Mesenchymal stem cell (in vitro differentiated cells and primary cell): ENCODE measurements around the gene ZNF513.
A peak's percentile ranks its signal among the peaks of the same experiment; 100 is the strongest.

Experiments
- DNase-seq: peaks from one replicate; pipeline ENCODE4 v3.0.0-alpha.2; 2013
- H2AFZ ChIP-seq: one replicate; pipeline ENCODE4 v1.6.1; 2013; ENCODE audit warnings: low read depth, mild to moderate bottlenecking, control low read depth, inconsistent platforms, low read length, moderate library complexity
- H2AK5ac ChIP-seq: 2 replicates; pipeline ENCODE4 v1.6.1; 2013; ENCODE audit warnings: low read length, moderate library complexity, mild to moderate bottlenecking, inconsistent platforms; ENCODE audit not compliant: severe bottlenecking
- H2BK120ac ChIP-seq: one replicate; pipeline ENCODE4 v1.6.1; 2013; ENCODE audit warnings: low read depth, mild to moderate bottlenecking, inconsistent platforms, low read length, moderate library complexity
- H2BK12ac ChIP-seq, 2 experiments: one replicate each; pipeline ENCODE4 v1.6.1; 2013; ENCODE audit warnings: inconsistent platforms in 2 of 2, low read length in 2 of 2, mild to moderate bottlenecking in 2 of 2, moderate library complexity in 2 of 2, control low read depth in 1 of 2
- H2BK15ac ChIP-seq: one replicate; pipeline ENCODE4 v1.6.1; 2013; ENCODE audit warnings: mild to moderate bottlenecking, low read depth, inconsistent platforms; ENCODE audit not compliant: poor library complexity, severe bottlenecking
- H2BK5ac ChIP-seq: 2 replicates; pipeline ENCODE4 v1.6.1; 2013; ENCODE audit warnings: low read depth, mild to moderate bottlenecking, low read length, control low read depth, inconsistent platforms; ENCODE audit not compliant: poor library complexity, severe bottlenecking
- H3K14ac ChIP-seq, 2 experiments: one replicate each; pipeline ENCODE4 v1.6.1; 2013; ENCODE audit warnings: inconsistent platforms in 2 of 2, low read length in 2 of 2, control low read depth in 1 of 2, mild to moderate bottlenecking in 1 of 2, moderate library complexity in 1 of 2
- H3K18ac ChIP-seq, 2 experiments: one replicate each; pipeline ENCODE4 v1.6.1; 2013; ENCODE audit warnings: inconsistent platforms in 2 of 2, low read length in 2 of 2, control low read depth in 1 of 2, low read depth in 1 of 2, mild to moderate bottlenecking in 1 of 2
- H3K23ac ChIP-seq, 2 experiments: one replicate each; pipeline ENCODE4 v1.6.1; 2013; ENCODE audit warnings: inconsistent platforms in 2 of 2, low read length in 2 of 2, mild to moderate bottlenecking in 2 of 2, moderate library complexity in 2 of 2, control low read depth in 1 of 2
- H3K27ac ChIP-seq: 2 replicates; pipeline ENCODE4 v1.5.1; 2013; ENCODE audit warnings: mild to moderate bottlenecking, moderate library complexity, low read length, control low read depth, inconsistent platforms; ENCODE audit not compliant: poor library complexity, severe bottlenecking
- H3K27me3 ChIP-seq, 2 experiments: 2 replicates each; pipeline versions ENCODE4 v1.6.1 to v1.7.0; 2013; ENCODE audit warnings: low read length in 2 of 2, mild to moderate bottlenecking in 2 of 2, moderate library complexity in 2 of 2, control low read depth in 1 of 2, inconsistent platforms in 1 of 2; ENCODE audit not compliant: control insufficient read depth in 1 of 2, insufficient read depth in 1 of 2
- H3K36me3 ChIP-seq, 2 experiments: 2 replicates each; pipeline versions ENCODE4 v1.6.1 to v1.7.0; 2013; ENCODE audit warnings: low read length in 2 of 2, control low read depth in 1 of 2, inconsistent platforms in 1 of 2, low read depth in 1 of 2, mild to moderate bottlenecking in 1 of 2; ENCODE audit not compliant: insufficient read depth in 2 of 2, control insufficient read depth in 1 of 2
- H3K4ac ChIP-seq, 2 experiments: one replicate each; pipeline ENCODE4 v1.6.1; 2013; ENCODE audit warnings: inconsistent platforms in 2 of 2, low read length in 2 of 2, mild to moderate bottlenecking in 2 of 2, moderate library complexity in 2 of 2, control low read depth in 1 of 2, low read depth in 1 of 2
- H3K4me1 ChIP-seq: 2 replicates; pipeline ENCODE4 v1.6.1; 2013; ENCODE audit warnings: low read depth, low read length, control low read depth; ENCODE audit not compliant: control insufficient read depth, insufficient read depth
- H3K4me2 ChIP-seq: 2 replicates; pipeline ENCODE4 v1.6.1; 2013; ENCODE audit warnings: low read length, mild to moderate bottlenecking, inconsistent platforms; ENCODE audit not compliant: poor library complexity, severe bottlenecking
- H3K4me3 ChIP-seq, 2 experiments: 2 replicates each; pipeline versions ENCODE4 v1.5.1 to v1.7.0; 2013; ENCODE audit warnings: low read length in 2 of 2, mild to moderate bottlenecking in 2 of 2, control low read depth in 1 of 2, low read depth in 1 of 2; ENCODE audit not compliant: insufficient read depth in 1 of 2
- H3K79me1 ChIP-seq: replicated peaks from 2 replicates; pipeline ENCODE4 v1.6.1; 2013; ENCODE audit warnings: mild to moderate bottlenecking, control low read depth, low read length, inconsistent platforms; ENCODE audit not compliant: poor library complexity, severe bottlenecking
- H3K9ac ChIP-seq: 2 replicates; pipeline ENCODE4 v1.7.0; 2013; ENCODE audit warnings: mild to moderate bottlenecking, low read length, moderate library complexity
- H3K9me3 ChIP-seq: 2 replicates; pipeline ENCODE4 v1.7.0; 2013; ENCODE audit warnings: mild to moderate bottlenecking, low read length; ENCODE audit not compliant: control insufficient read depth
- H4K8ac ChIP-seq: one replicate; pipeline ENCODE4 v1.6.1; 2013; ENCODE audit warnings: inconsistent platforms, mild to moderate bottlenecking, low read length, moderate library complexity
- H4K91ac ChIP-seq: one replicate; pipeline ENCODE4 v1.6.1; 2013; ENCODE audit warnings: mild to moderate bottlenecking, low read length, inconsistent platforms
- WGBS: methylation state at CpG from one replicate; pipeline ENCODE4 v1.1.7; 2013; ENCODE audit warnings: mixed read lengths; 5-methylcytosine and 5-hydroxymethylcytosine counted together

The ZNF513 gene

DNA sequence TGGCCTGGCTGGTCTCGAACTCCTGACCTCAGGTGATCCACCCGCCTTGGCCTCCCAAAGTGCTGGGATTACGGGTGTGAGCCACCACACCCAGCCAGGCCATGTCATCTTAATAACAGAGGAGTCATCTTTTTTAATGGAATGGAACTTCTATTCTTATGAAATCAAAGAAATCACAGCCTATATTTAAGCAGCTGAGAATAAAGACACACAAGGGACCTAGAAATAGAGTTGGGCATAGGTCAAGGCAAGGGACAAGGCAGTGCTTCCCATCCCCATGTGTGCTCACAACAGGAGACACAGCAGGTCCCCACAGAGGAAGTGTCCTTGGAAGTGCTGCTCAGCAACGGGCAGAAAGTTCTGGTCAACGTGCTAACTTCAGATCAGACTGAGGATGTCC is 7.0 kb downstream of the ZNF513 start:
- DNase-seq: no peak
- Histone ChIP-seq H3K14ac (no peak overlapping the region), H3K9me3 (no peaks in the 10 kb centered on the region), H3K18ac (no peak overlapping the region), H3K4me3 (no peak overlapping the region), H3K27ac (no peak overlapping the region), H3K9ac (no peak overlapping the region), H3K4me2 (no peak overlapping the region), H3K4me1 (peaks cover 21% of the 10 kb centered on the region), H2BK12ac (no peak overlapping the region), H3K79me1 (peaks cover 32% of the 10 kb centered on the region), H2BK5ac (no peak overlapping the region), H2AFZ (no peak overlapping the region), H2AK5ac (no peak overlapping the region), H4K91ac (peak overlapping the region; percentile 9), H2BK120ac (no peak overlapping the region), H2BK15ac (no peak overlapping the region), H3K4ac (no peak overlapping the region), H4K8ac (no peak overlapping the region), H3K27me3 (no peaks in the 10 kb centered on the region), H3K36me3 (peaks cover 56 to 68% of the 10 kb centered on the region in 2 experiments), H3K23ac (no peak overlapping the region)
- 96% methylated on average over 4 of the region's 5 CpGs for WGBS

GRCh38 chr2:27372937-27373336 is 7.6 kb downstream of the ZNF513 start:
- Histone ChIP-seq H3K4me3 (no peak overlapping the region), H3K4ac (no peak overlapping the region), H3K36me3 (peaks cover 51 to 69% of the 10 kb centered on the region in 2 experiments), H4K8ac (no peak overlapping the region), H2BK5ac (no peak overlapping the region), H4K91ac (no peak overlapping the region), H3K23ac (no peak overlapping the region), H3K79me1 (peaks cover 32% of the 10 kb centered on the region), H3K9me3 (no peaks in the 10 kb centered on the region), H2BK12ac (no peak overlapping the region), H3K4me2 (no peak overlapping the region), H3K14ac (no peak overlapping the region), H2AFZ (no peak overlapping the region), H3K9ac (peak overlapping the region; percentile 99), H3K18ac (no peak overlapping the region), H3K27ac (no peak overlapping the region), H3K4me1 (peaks cover 15% of the 10 kb centered on the region), H2BK15ac (no peak overlapping the region), H3K27me3 (no peaks in the 10 kb centered on the region), H2BK120ac (no peak overlapping the region), H2AK5ac (no peak overlapping the region)
- 94% methylated on average over 6 of the region's 6 CpGs for WGBS
- DNase-seq: no peak

DNA sequence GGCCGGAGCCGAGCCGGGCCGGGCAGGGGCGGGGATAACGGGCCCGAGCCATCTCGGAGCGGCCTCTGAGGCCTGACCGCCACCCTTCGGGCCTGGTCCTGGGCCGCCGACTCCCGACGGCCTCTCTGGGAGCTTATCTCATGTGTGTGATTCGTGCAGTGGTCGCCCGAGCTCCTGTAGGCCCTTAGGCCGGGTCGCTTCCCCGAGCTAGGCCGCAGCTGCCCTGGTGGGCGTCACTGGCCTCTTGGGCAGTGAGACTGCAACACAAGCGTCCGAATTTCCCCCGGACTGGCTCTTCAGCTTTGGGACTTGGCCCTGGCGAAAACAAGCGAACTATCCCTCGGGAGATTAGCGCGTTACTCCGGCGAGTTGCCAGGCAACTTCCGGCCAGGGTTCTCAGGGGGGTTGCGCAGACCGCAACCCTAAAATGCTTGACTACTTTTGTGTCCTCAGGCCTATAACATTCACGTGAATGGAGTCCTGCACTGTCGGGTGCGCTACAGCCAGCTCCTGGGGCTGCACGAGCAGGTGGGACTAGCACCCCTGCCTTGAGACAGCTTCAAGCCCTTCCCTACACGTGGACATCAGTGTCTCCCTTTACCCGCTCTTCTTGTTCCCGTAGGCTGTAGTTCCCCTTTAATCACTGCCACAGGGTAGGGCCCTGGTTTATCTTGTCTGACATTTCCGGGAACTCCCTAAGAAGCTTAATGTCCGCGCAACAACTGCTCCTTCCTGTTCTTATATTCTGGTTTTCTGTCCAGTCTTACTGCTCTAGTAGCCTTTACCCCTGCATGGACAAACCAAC is 9.5 kb downstream of the ZNF513 start:
- Histone ChIP-seq H3K18ac (peak overlapping the region; percentile 87 to 97), H3K79me1 (peaks cover 40% of the 10 kb centered on the region), H2BK120ac (peak overlapping the region; percentile 82), H2BK12ac (peak overlapping the region in 1 of 2 experiments; percentile 7), H3K23ac (no peak overlapping the region), H4K91ac (peak overlapping the region; percentile 94), H3K27ac (peak overlapping the region; percentile 84), H2AK5ac (peak overlapping the region; percentile 68), H4K8ac (peak overlapping the region; percentile 87), H2BK15ac (peak overlapping the region; percentile 52), H3K27me3 (no peaks in the 10 kb centered on the region), H3K36me3 (peaks cover 49 to 69% of the 10 kb centered on the region in 2 experiments), H3K14ac (peak overlapping the region in 1 of 2 experiments; percentile 82), H3K9ac (peak overlapping the region; percentile 99), H3K9me3 (no peaks in the 10 kb centered on the region), H3K4me3 (peak overlapping the region; percentile 91 to 99), H3K4ac (peak overlapping the region; percentile 76 to 93), H2AFZ (peak overlapping the region; percentile 30), H2BK5ac (peak overlapping the region; percentile 78), H3K4me2 (peak overlapping the region; percentile 76), H3K4me1 (peaks cover 7% of the 10 kb centered on the region)
- 2% methylated on average over 46 of the region's 46 CpGs for WGBS
- peak; percentile 76 for DNase-seq

DNA sequence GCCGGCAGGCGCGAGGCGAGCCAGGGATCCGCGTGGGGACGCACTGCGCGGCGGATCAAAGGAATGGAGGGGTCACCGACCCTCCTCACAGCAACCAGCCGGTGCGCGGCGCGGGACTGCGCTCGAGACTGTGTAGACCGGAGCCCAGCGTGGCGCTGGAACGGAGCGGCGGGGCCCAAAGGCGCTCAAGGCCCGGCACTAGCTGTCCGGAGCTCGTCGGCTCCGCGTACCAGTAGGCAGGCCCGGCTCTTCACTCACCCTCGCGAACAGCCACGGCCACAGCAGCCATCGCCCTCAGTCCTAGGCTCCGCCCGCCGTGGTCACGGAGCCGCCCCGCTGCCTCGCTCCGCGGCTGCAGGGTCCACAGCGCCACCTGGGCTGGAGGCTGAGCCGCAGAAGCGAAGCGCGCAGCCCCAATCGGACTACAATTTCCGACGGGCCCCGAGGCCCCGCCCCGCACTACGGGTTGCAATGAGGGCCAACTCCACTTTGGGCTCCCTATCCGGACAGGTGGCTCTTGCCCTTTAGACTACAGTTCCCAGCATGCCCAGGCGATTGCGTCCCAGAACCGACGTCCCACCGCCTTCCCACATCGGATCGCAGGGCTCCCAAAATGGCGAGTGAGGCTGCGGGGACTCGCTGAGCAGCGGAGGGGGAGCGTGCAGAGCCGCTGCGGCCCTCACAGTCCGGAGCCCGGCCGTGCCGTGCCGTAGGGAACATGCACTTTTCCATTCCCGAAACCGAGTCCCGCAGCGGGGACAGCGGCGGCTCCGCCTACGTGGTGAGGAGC is 10.3 kb downstream of the ZNF513 start, which contains the start of the genes EIF2B4 and SNX17:
Gene EIF2B4, minus strand, starts transcription at position 313 of the 790 bp plus-strand sequence. Its CDS starts 24 bp downstream, at position 289.
Gene SNX17, plus strand, starts transcription at position 591 of the 790 bp plus-strand sequence. Its CDS starts 128 bp downstream, at position 719.
- Histone ChIP-seq H2BK5ac (peak within 1 kb of the TSS; percentile 78), H3K36me3 (peaks cover 44 to 69% of the 10 kb centered on the region in 2 experiments), H2BK12ac (peak within 1 kb of the TSS in 1 of 2 experiments; percentile 7), H3K9me3 (no peaks in the 10 kb centered on the region), H2AFZ (peak within 1 kb of the TSS; percentile 80), H3K14ac (peak within 1 kb of the TSS in 1 of 2 experiments; percentile 93), H4K8ac (peak within 1 kb of the TSS; percentile 87), H3K4me1 (peaks cover 7% of the 10 kb centered on the region), H3K4me3 (peak within 1 kb of the TSS; percentile 93 to 99), H3K79me1 (peaks cover 36% of the 10 kb centered on the region), H4K91ac (peak within 1 kb of the TSS; percentile 94), H2AK5ac (peak within 1 kb of the TSS; percentile 68), H3K23ac (no peak within 1 kb of the TSS), H3K18ac (peak within 1 kb of the TSS; percentile 93 to 97), H3K27ac (peak within 1 kb of the TSS; percentile 84), H2BK120ac (peak within 1 kb of the TSS; percentile 82), H3K9ac (peak within 1 kb of the TSS; percentile 99), H3K4me2 (peak within 1 kb of the TSS; percentile 76), H3K27me3 (no peaks in the 10 kb centered on the region), H2BK15ac (peak within 1 kb of the TSS; percentile 91), H3K4ac (peak within 1 kb of the TSS; percentile 77 to 93)
- peak; percentile 99 for DNase-seq
- under 1% methylated on average over 79 of the region's 85 CpGs for WGBS
